HL-60 (cell line): ENCODE results near the gene POLE.

Experiments
- GABPA ChIP-seq: IDR thresholded peaks from 2 replicates; pipeline ENCODE4 v1.6.1; 2012; ENCODE audit warnings: low read depth
- POLR2AphosphoS5 ChIP-seq: IDR thresholded peaks from 2 replicates; pipeline ENCODE4 v1.6.1; 2012; ENCODE audit warnings: low read depth
- TF ChIP-seq, protein P1 (sequence below): IDR thresholded peaks from one replicate; pipeline ENCODE4 v1.5.1; 2011; ENCODE audit warnings: low read length, control low read depth, inconsistent platforms; ENCODE audit not compliant: insufficient read depth

DNA sequence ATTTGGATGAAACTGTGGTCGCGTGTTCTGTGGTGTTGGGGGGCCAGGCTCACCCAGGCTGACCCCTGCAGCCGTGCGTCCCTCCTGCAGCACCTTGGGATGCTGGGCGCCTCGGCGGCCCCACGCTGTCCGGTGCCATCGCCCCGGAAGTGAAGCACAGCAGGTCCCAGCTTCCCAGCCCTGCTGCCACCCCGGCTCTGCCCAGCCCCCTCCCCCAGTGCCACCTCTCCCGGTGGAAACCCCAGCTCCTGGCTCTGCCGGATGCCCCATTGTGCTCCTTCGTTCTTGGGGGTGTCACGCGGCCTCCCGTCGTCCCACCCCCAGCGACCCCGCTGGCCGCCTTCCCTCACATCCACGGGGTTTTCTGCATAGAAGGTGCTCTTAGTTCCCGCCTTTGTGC is 102.0 kb downstream of the POLE start:
- TF ChIP-seq, protein P1, sequence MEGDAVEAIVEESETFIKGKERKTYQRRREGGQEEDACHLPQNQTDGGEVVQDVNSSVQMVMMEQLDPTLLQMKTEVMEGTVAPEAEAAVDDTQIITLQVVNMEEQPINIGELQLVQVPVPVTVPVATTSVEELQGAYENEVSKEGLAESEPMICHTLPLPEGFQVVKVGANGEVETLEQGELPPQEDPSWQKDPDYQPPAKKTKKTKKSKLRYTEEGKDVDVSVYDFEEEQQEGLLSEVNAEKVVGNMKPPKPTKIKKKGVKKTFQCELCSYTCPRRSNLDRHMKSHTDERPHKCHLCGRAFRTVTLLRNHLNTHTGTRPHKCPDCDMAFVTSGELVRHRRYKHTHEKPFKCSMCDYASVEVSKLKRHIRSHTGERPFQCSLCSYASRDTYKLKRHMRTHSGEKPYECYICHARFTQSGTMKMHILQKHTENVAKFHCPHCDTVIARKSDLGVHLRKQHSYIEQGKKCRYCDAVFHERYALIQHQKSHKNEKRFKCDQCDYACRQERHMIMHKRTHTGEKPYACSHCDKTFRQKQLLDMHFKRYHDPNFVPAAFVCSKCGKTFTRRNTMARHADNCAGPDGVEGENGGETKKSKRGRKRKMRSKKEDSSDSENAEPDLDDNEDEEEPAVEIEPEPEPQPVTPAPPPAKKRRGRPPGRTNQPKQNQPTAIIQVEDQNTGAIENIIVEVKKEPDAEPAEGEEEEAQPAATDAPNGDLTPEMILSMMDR = no peak
- TF ChIP-seq POLR2AphosphoS5 = no peak
- no peak for TF ChIP-seq GABPA
